Ishikawa (cell line): ENCODE results near the gene PLCD3.

Source experiments
- CEBPB ChIP-seq: IDR thresholded peaks from 2 replicates; pipeline ENCODE4 v1.6.1; 2012
- CREB1 ChIP-seq: IDR thresholded peaks from 2 replicates; pipeline ENCODE4 v1.6.1; 2012; ENCODE audit warnings: low read depth
- EGR1 ChIP-seq: IDR thresholded peaks from 2 replicates; pipeline ENCODE4 v1.6.1; 2012
- EP300 ChIP-seq: IDR thresholded peaks from 2 replicates; pipeline ENCODE4 v1.6.1; 2012; ENCODE audit warnings: borderline replicate concordance
- FOXM1 ChIP-seq: IDR thresholded peaks from 2 replicates; pipeline ENCODE4 v1.6.1; 2012; ENCODE audit warnings: low read depth, borderline replicate concordance
- MAX ChIP-seq: IDR thresholded peaks from 2 replicates; pipeline ENCODE4 v1.6.1; 2012
- NFIC ChIP-seq: IDR thresholded peaks from 2 replicates; pipeline ENCODE4 v1.6.1; 2012
- REST ChIP-seq: IDR thresholded peaks from 2 replicates; pipeline ENCODE4 v1.6.1; 2012; ENCODE audit warnings: low read depth, mild to moderate bottlenecking
- TAF1 ChIP-seq: IDR thresholded peaks from 2 replicates; pipeline ENCODE4 v1.6.1; 2012; ENCODE audit warnings: low read depth, mild to moderate bottlenecking
- TEAD4 ChIP-seq: IDR thresholded peaks from 2 replicates; pipeline ENCODE4 v1.6.1; 2012
- USF1 ChIP-seq: IDR thresholded peaks from 2 replicates; pipeline ENCODE4 v1.6.1; 2012
- ZBTB7A ChIP-seq: IDR thresholded peaks from 2 replicates; pipeline ENCODE4 v1.6.1; 2012; ENCODE audit warnings: low read depth

- TF ChIP-seq FOXM1 (no peak), MAX (no peak), CEBPB (no peak), TAF1 (no peak), EP300 (no peak), CREB1 (no peak), REST (no peak), TEAD4 (no peak), NFIC (no peak), ZBTB7A (no peak), USF1 (no peak), EGR1 (no peak)
These were observed 23.2 kb upstream of the PLCD3 start for GRCh38 chr17:45155483-45155882.
